Tibial nerve (tissue), 4 donors: ENCODE results near the gene PTMA. TPM values are rescaled to one million over a fixed set of nuclear protein-coding genes. Genes with fewer than 3 reads are reported as not detected.
"Not testable (repeated sequence)": the region's sequence is repeated elsewhere in the genome, so short reads cannot be mapped to it uniquely, and the experiment has no call there.

Source experiments
- DNase-seq, 2 donors: peaks; one replicate each; pipeline ENCODE4 v3.0.0-alpha.2; 2019; ENCODE audit warnings: low spot score in 2 of 2
- H3K27ac ChIP-seq, 4 donors: fragments of 200-600 bp; sonication (generic) in 3 of 4; one replicate each; pipeline ENCODE4 v1.5.1; 2017 to 2019; ENCODE audit warnings: mild to moderate bottlenecking in 1 of 4
- H3K27me3 ChIP-seq, 2 donors: fragments of 200-600 bp; sonication (generic) in 1 of 2; one replicate each; pipeline versions ENCODE4 v1.5.1 to v1.6.0; 2017 to 2019
- H3K36me3 ChIP-seq, 3 donors: fragments of 200-600 bp; sonication (generic); one replicate each; pipeline ENCODE4 v1.5.1; 2018 to 2019
- H3K4me1 ChIP-seq, 4 donors: fragments of 200-600 bp; sonication (generic) in 3 of 4; one replicate each; pipeline ENCODE4 v1.5.1; 2017 to 2019
- H3K4me3 ChIP-seq, 4 donors: fragments of 200-600 bp; sonication (generic) in 3 of 4; one replicate each; pipeline ENCODE4 v1.5.1; 2017 to 2019; ENCODE audit warnings: mild to moderate bottlenecking in 1 of 4, moderate library complexity in 1 of 4
- H3K9me3 ChIP-seq, 4 donors: fragments of 200-600 bp; sonication (generic) in 3 of 4; one replicate each; pipeline ENCODE4 v1.5.1; 2017 to 2019
- EP300 ChIP-seq, 2 donors: sonication (generic); formaldehyde crosslinking; IDR thresholded peaks; one replicate each; pipeline ENCODE4 v1.6.1; 2017; ENCODE audit warnings: antibody characterized with exemption in 2 of 2, mild to moderate bottlenecking in 1 of 2
- POLR2A ChIP-seq, 2 donors: fragments of 450-650 bp; IDR thresholded peaks; one replicate each; pipeline ENCODE4 v1.6.1; 2017; ENCODE audit warnings: antibody characterized with exemption in 2 of 2, mild to moderate bottlenecking in 2 of 2, moderate library complexity in 2 of 2
- WGBS, 2 donors: methylation state at CpG; one replicate each; pipeline ENCODE4 v1.1.5; 2018; 5-methylcytosine and 5-hydroxymethylcytosine counted together
- total RNA-seq, 4 donors: library from RNA; depleted of rRNA; stranded (reverse); fragments of >200 nt; gene quantifications; one replicate each; pipeline ENCODE4 v1.1.0, GENCODE V29; 2016
- TF ChIP-seq, protein P1 (sequence below), 5 experiments: fragments of 200-600 bp in 3 of 5; fragments of 450-650 bp in 2 of 5; sonication (generic) in 3 of 5; IDR thresholded peaks; one replicate each; pipeline ENCODE4 v1.5.1; 2016 to 2019; ENCODE audit warnings: antibody characterized with exemption in 5 of 5, mild to moderate bottlenecking in 3 of 5, moderate library complexity in 2 of 5

The PTMA gene
- 1,000 to 10,000 TPM in 1 of 4 donors, 100 to 1,000 TPM in 3; 622 to 1,472 (median 817) TPM for total RNA-seq

GRCh38 chr2:231707927-231708772 is at the start of gene PTMA:
Gene PTMA (plus strand): TSS chr2:231708525. CDS start chr2:231708707, 182 bp downstream.
- Histone ChIP-seq H3K9me3 (no peaks in the 10 kb centered on the region), H3K4me1 (peaks cover 0 to 52% (median 26%) of the 10 kb centered on the region in 4 donors), H3K27ac (peak within 1 kb of the TSS; percentile 99 to 100 (median 100)), H3K36me3 (peaks cover 0 to 13% (median 6%) of the 10 kb centered on the region in 3 donors), H3K27me3 (no peaks in the 10 kb centered on the region), H3K4me3 (peak within 1 kb of the TSS; percentile 92 to 98 (median 97))
- WGBS, 2 donors: 1% methylated on average over 29 to 39 of the region's 97 CpGs
- DNase-seq: peak; percentile 97 to 99
- TF ChIP-seq POLR2A (IDR thresholded peaks at IDR 0.05): peak; percentile 93 to 97
- TF ChIP-seq EP300 (IDR thresholded peaks at IDR 0.05): peak; percentile 82 to 100
- TF ChIP-seq, protein P1, sequence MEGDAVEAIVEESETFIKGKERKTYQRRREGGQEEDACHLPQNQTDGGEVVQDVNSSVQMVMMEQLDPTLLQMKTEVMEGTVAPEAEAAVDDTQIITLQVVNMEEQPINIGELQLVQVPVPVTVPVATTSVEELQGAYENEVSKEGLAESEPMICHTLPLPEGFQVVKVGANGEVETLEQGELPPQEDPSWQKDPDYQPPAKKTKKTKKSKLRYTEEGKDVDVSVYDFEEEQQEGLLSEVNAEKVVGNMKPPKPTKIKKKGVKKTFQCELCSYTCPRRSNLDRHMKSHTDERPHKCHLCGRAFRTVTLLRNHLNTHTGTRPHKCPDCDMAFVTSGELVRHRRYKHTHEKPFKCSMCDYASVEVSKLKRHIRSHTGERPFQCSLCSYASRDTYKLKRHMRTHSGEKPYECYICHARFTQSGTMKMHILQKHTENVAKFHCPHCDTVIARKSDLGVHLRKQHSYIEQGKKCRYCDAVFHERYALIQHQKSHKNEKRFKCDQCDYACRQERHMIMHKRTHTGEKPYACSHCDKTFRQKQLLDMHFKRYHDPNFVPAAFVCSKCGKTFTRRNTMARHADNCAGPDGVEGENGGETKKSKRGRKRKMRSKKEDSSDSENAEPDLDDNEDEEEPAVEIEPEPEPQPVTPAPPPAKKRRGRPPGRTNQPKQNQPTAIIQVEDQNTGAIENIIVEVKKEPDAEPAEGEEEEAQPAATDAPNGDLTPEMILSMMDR (IDR thresholded peaks at IDR 0.05): peak in 2 of 5 experiments; percentile 37 to 43

DNA sequence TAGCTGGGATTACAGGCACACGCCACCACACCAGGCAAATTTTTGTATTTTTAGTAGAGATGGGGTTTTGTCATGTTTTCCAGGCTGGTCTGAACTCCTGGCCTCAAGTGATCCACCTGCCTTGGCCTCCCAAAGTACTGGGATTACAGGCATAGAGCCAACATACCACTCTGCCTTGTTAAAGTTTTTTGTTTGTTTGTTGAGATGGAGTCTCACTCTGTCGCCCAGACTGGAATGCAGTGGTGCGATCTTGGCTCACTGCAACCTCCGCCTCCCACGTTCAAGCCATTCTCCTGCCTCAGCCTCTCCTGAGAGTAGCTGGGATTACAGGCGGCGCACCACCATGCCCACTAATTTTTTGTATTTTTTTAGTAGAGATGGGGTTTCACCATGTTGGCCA is 48.3 kb upstream of the PTMA start:
- not testable (repeated sequence) for H3K36me3 ChIP-seq, H3K27ac ChIP-seq, DNase-seq, H3K27me3 ChIP-seq, H3K9me3 ChIP-seq, H3K4me3 ChIP-seq
- 82 to 84% methylated on average over 7 of the region's 7 CpGs for WGBS, 2 donors
- peaks cover 0 to 17% (median 3%) of the 10 kb centered on the region in 4 donors for H3K4me1 ChIP-seq

- Histone ChIP-seq H3K27ac (peak overlapping the region in 3 of 4 donors; percentile 96 to 99 (median 97)), H3K27me3 (no peaks in the 10 kb centered on the region), H3K36me3 (no peaks in the 10 kb centered on the region), H3K4me1 (peaks cover 0 to 25% (median 10%) of the 10 kb centered on the region in 4 donors), H3K9me3 (no peaks in the 10 kb centered on the region), H3K4me3 (no peak overlapping the region)
- DNase-seq: no peak
- 82 to 88% methylated on average over 8 of the region's 8 CpGs for WGBS, 2 donors
- TF ChIP-seq, protein P1 (IDR thresholded peaks at IDR 0.05): no peak
- TF ChIP-seq POLR2A (IDR thresholded peaks at IDR 0.05) (no peak), EP300 (IDR thresholded peaks at IDR 0.05) (no peak)
Measured at GRCh38 chr2:231660860-231661259, 47.5 kb upstream of the PTMA start.

- H3K27me3 ChIP-seq: no peaks in the 10 kb centered on the region
- peak overlapping the region; percentile 34 to 61 (median 48) for H3K4me3 ChIP-seq
- peaks cover 0 to 30% (median 15%) of the 10 kb centered on the region in 4 donors for H3K4me1 ChIP-seq
- no peaks in the 10 kb centered on the region for H3K36me3 ChIP-seq
- 63 to 68% methylated on average over 27 to 28 of the region's 28 CpGs for WGBS, 2 donors
- no peak for DNase-seq
- H3K9me3 ChIP-seq: no peaks in the 10 kb centered on the region
- peak overlapping the region; percentile 93 to 99 (median 96) for H3K27ac ChIP-seq
- TF ChIP-seq, protein P1 (IDR thresholded peaks at IDR 0.05): no peak
- TF ChIP-seq POLR2A (IDR thresholded peaks at IDR 0.05) (no peak), EP300 (IDR thresholded peaks at IDR 0.05) (no peak)
Measured at GRCh38 chr2:231661422-231662027, 46.8 kb upstream of the PTMA start.

DNA sequence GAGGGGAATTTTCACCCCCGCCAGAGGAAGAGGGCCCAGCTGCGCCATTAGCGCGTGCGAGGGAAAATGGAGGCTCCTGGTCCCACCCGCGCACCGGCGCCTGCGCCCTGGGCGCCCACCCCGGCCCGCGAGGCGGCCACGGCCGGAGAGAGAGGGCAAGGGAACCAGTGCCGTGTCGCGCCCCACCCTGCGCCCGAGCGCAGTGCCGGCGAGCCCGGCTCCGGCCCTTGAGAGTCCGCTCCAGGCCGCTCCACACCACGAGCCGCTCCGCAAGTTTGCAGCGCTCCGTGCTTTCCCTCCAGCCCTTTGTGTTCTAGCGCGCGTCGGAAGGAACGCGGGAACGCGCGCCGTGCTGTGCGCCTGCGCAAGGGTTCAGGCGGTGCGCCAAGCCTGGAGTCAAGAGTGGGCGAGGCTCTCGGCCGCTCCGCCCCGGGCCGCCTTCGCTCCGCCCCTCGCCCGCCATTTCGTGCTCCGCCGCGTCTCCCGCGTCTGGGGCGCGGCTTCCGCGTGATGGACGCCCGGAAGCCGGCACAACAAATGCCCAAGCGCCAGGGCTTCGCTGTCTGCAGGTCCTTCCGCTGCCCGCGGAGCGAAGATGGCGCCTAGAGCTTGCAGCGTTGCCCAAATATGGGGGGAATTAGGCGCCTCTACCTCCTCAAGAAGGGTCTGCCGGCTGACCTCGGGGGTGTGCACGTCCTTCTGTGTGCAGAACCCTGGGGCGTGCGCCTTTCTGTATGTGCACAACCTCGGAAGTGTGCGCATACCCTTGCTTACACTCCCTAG is 46.1 kb upstream of the PTMA start:
- Histone ChIP-seq H3K27me3 (no peaks in the 10 kb centered on the region), H3K36me3 (no peaks in the 10 kb centered on the region), H3K27ac (peak overlapping the region; percentile 93 to 99 (median 96)), H3K4me3 (peak overlapping the region; percentile 34 to 61 (median 48)), H3K9me3 (no peaks in the 10 kb centered on the region), H3K4me1 (peaks cover 0 to 37% (median 21%) of the 10 kb centered on the region in 4 donors)
- 6 to 12% methylated on average over 45 to 66 of the region's 87 CpGs for WGBS, 2 donors
- TF ChIP-seq, protein P1 (IDR thresholded peaks at IDR 0.05): peak in 2 of 5 experiments; percentile 74 to 84
- TF ChIP-seq POLR2A (IDR thresholded peaks at IDR 0.05) (peak; percentile 75 to 88), EP300 (IDR thresholded peaks at IDR 0.05) (peak; percentile 95 to 97)
- peak; percentile 90 to 94 for DNase-seq
